ENCODE data around the gene LRP2. TPM values are rescaled to one million over a fixed set of nuclear protein-coding genes. Genes with fewer than 3 reads are reported as not detected.

Gene LRP2
- total and polyA plus RNA-seq, 8 donors = 2.5 to 34.6 (median 4.0) TPM

DNA sequence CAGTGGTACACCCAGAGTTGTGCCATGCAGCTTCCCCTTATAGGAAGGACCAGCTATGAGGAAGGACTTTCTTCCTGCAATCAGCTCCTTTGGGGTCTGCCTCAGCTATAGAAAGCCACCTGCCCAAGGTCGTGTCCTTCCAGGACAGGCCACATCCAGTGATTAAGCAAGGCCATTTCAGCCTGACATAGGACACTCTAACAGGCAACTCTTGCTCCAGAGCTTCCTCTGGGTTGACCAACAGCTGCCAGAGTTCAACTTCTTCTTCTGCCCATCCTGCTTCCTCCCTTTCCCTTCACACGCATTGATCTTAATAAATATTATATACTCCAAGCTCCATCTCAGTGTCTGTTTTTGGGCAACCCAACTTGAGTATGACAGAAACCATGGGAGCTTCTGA is 12.8 kb downstream of the LRP2 start:
- DNase-seq (no peak), ATAC-seq (no peak)
- intact Hi-C loops (cut with DNase I) = no loop called here
- TF ChIP-seq, protein P1, sequence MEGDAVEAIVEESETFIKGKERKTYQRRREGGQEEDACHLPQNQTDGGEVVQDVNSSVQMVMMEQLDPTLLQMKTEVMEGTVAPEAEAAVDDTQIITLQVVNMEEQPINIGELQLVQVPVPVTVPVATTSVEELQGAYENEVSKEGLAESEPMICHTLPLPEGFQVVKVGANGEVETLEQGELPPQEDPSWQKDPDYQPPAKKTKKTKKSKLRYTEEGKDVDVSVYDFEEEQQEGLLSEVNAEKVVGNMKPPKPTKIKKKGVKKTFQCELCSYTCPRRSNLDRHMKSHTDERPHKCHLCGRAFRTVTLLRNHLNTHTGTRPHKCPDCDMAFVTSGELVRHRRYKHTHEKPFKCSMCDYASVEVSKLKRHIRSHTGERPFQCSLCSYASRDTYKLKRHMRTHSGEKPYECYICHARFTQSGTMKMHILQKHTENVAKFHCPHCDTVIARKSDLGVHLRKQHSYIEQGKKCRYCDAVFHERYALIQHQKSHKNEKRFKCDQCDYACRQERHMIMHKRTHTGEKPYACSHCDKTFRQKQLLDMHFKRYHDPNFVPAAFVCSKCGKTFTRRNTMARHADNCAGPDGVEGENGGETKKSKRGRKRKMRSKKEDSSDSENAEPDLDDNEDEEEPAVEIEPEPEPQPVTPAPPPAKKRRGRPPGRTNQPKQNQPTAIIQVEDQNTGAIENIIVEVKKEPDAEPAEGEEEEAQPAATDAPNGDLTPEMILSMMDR (IDR thresholded peaks at IDR 0.05) = no peak
- no peak overlapping the region for H3K27ac ChIP-seq
- H3K4me1 ChIP-seq = no peaks in the 10 kb centered on the region
- H3K36me3 ChIP-seq = no peaks in the 10 kb centered on the region
- no peaks in the 10 kb centered on the region for H3K27me3 ChIP-seq
- H3K4me3 ChIP-seq = no peak overlapping the region
- no peaks in the 10 kb centered on the region for H3K9me3 ChIP-seq

DNA sequence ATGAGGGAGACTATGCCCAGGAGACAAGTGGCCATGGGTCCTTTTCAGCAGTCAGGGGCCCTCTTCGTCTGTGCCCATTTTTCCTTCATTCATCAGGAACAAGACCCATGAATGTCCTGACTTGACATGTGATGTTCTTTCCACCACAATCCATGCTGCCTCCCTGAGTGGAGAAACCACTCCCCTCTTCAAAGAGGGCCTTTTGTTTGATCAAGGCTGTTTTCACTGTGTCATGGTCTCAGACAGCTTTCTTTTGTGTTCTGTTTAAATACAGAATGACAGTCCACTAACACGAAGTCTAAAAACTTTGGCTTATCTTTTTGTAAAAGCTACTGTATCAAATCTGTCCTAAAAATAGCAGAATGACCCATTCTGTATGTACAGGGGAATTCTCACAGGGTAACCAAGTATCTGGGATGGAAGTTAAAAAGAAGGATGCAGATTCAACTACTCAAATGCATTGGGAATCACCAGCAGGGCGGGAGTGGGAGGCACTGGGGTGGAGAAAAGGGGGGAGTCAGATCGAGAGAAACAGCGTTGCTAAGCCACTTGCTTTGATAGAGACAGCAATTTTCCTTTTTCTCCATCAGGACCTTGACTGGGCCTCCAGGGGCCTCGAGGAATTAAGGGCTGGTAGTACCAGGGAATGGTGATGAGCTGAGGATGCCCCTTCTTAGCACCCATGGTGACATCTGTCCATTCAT is 13.9 kb downstream of the LRP2 start:
- TF ChIP-seq, protein P1 (IDR thresholded peaks at IDR 0.05) = no peak
- ATAC-seq = no peak
- no peaks in the 10 kb centered on the region for H3K4me1 ChIP-seq
- no peaks in the 10 kb centered on the region for H3K36me3 ChIP-seq
- no peaks in the 10 kb centered on the region for H3K27me3 ChIP-seq
- intact Hi-C loops (cut with DNase I) = no loop called here
- no peak for DNase-seq
- no peak overlapping the region for H3K4me3 ChIP-seq
- no peaks in the 10 kb centered on the region for H3K9me3 ChIP-seq
- H3K27ac ChIP-seq = no peak overlapping the region

DNA sequence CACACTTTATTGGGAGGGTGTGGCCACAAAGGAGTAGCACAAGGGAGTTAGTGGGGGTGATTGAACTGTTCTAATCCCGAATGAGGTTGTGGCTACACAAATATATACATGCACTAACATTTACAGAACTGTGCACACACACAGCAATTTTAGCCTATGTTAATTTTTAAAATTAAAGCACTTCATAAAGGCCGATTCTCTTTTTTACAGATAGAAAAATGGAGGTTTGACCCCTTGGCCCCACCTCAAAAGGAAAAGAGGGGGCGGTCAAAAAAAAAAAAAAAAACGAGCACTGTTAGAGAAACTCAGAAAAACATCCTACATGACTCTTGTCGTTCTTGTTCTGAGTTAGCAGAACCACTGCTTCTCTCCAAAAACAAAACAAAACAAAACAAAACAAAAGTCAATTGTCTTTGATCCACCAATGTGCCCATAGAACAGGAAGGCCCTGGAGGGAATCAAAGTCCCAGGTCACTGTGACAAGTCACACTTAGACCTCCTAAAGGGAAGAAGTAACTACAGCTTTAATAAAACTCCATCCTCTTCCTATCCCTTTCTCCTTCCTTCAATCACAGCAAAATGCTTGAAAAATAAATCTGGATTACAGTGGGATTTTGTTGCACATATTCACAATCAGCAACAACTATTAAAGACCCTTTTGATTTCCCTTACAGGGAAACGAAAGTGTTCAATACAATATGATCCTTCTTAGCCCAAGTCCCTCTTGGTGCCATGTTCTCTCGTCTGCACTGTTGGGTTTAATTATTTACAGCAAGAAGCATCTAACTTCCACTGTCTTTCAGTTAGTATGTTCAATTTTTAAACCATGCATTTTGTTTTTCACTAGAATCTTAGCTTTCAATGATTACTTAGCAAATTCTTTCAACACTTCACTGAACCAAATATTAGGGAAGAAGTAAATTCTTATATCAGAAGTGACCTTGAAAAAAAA is 16.6 kb downstream of the LRP2 start:
- DNase-seq = no peak
- H3K4me1 ChIP-seq = no peaks in the 10 kb centered on the region
- no peak overlapping the region for H3K27ac ChIP-seq
- TF ChIP-seq, protein P1 (IDR thresholded peaks at IDR 0.05) = no peak
- H3K27me3 ChIP-seq = peaks cover 0 to 7% of the 10 kb centered on the region in 2 donors
- peak; percentile 35 for ATAC-seq
- intact Hi-C loops (cut with DNase I) = no loop called here
- H3K9me3 ChIP-seq = no peaks in the 10 kb centered on the region
- no peaks in the 10 kb centered on the region for H3K36me3 ChIP-seq
- no peak overlapping the region for H3K4me3 ChIP-seq

DNA sequence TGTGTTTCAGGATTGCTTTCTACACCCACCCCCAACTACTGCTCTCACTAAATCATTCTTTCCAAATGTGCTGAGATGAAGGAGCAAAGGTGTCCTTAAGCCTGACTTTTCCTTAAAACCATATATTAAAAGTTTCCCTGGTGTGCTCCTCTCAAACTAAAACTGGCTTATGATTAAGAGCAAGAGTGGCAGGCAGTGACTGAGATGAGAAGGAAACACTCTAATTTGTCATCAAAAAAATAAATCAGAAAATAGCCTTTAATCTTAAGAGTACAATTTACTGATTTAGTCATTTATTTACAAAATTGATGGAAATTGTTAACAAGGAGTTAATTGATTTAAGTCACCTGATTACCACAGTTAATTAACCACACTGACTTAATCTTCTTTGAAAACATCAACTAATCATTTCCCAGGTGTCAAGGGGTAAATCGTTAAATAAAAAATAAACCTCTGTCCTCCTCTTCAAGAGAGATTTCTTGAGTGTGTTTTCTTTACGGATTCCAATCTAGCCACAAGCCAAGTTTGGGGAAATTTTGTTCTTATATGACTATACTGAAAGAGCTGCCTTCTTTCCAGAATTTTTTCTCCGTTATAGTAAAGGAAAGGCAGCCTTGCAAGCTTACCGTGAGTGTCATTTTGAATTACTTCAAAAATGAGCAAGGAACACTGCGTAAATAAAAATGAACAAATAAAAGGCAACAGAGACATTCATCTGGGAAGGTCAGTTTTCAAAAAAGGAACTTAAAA is 17.4 kb downstream of the LRP2 start:
- no peaks in the 10 kb centered on the region for H3K4me1 ChIP-seq
- H3K27ac ChIP-seq = no peak overlapping the region
- no peak for DNase-seq
- peak; percentile 17 for ATAC-seq
- TF ChIP-seq, protein P1 (IDR thresholded peaks at IDR 0.05) = no peak
- no peaks in the 10 kb centered on the region for H3K36me3 ChIP-seq
- peaks cover 0 to 13% of the 10 kb centered on the region in 2 donors for H3K27me3 ChIP-seq
- intact Hi-C loops (cut with DNase I) = no loop called here
- H3K9me3 ChIP-seq = no peaks in the 10 kb centered on the region
- H3K4me3 ChIP-seq = no peak overlapping the region

Data from left lung (tissue), 10 donors.